Measurements from ENCODE around the gene PDCL2.

DNA sequence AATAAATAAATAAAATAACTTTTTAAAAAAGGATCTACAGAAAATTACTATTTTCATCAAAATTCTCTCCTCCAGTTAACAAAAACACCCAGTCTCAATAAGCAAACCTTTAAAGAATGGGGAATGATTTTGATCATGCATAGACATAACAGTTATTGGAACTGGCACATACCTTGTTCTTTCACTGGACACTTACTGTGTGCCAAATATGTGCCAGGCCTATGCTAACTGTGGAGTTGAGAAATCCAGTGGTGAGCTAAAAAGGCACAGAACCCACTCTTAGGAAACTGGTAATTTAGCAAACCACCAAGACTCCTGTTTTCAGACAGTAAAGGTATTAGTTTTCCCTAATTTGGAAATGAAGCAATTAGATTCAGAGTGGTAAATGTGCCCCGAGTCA is 84.4 kb downstream of the PDCL2 start:
- TF ChIP-seq GATA2 (IDR thresholded peaks at IDR 0.05; ENCODE audit: low read depth, low read length): no peak
- no peak for TF ChIP-seq GATA3 (IDR thresholded peaks at IDR 0.05; ENCODE audit: low read depth, low read length)
